ENCODE data around the gene AP2A2. TPM values are rescaled to one million over a fixed set of nuclear protein-coding genes. Genes with fewer than 3 reads are reported as not detected.
"Not testable (repeated sequence)": the region's sequence is repeated elsewhere in the genome, so short reads cannot be mapped to it uniquely, and the experiment has no call there.

The AP2A2 gene
- total RNA-seq, 1 donor from 2014 or later: 228 TPM

GRCh38 chr11:973237-973636 is 47.6 kb downstream of the AP2A2 start:
- Mint-ChIP-seq H3K4me3 (ENCODE audit: unreplicated experiment) (no peak overlapping the region), H3K27ac (ENCODE audit: unreplicated experiment) (peak overlapping the region; percentile 54), H3K4me1 (ENCODE audit: low read depth, unreplicated experiment) (peaks cover 38% of the 10 kb centered on the region), H3K9me3 (ENCODE audit: unreplicated experiment) (peaks cover 24% of the 10 kb centered on the region), H3K27me3 (ENCODE audit: unreplicated experiment) (peaks cover 17% of the 10 kb centered on the region), H3K36me3 (ENCODE audit: unreplicated experiment) (no peaks in the 10 kb centered on the region)
- no peak for DNase-seq
- TF ChIP-seq, protein P1, sequence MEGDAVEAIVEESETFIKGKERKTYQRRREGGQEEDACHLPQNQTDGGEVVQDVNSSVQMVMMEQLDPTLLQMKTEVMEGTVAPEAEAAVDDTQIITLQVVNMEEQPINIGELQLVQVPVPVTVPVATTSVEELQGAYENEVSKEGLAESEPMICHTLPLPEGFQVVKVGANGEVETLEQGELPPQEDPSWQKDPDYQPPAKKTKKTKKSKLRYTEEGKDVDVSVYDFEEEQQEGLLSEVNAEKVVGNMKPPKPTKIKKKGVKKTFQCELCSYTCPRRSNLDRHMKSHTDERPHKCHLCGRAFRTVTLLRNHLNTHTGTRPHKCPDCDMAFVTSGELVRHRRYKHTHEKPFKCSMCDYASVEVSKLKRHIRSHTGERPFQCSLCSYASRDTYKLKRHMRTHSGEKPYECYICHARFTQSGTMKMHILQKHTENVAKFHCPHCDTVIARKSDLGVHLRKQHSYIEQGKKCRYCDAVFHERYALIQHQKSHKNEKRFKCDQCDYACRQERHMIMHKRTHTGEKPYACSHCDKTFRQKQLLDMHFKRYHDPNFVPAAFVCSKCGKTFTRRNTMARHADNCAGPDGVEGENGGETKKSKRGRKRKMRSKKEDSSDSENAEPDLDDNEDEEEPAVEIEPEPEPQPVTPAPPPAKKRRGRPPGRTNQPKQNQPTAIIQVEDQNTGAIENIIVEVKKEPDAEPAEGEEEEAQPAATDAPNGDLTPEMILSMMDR (IDR thresholded peaks at IDR 0.05; ENCODE audit: partially characterized antibody, unreplicated experiment): no peak

GRCh38 chr11:975376-975775 is 49.7 kb downstream of the AP2A2 start:
- Mint-ChIP-seq H3K4me1 (ENCODE audit: low read depth, unreplicated experiment) (peaks cover 36% of the 10 kb centered on the region), H3K27me3 (ENCODE audit: unreplicated experiment) (peaks cover 22% of the 10 kb centered on the region), H3K9me3 (ENCODE audit: unreplicated experiment) (peaks cover 24% of the 10 kb centered on the region)
- H3K27ac Mint-ChIP-seq (ENCODE audit: unreplicated experiment); H3K4me3 Mint-ChIP-seq (ENCODE audit: unreplicated experiment); H3K36me3 Mint-ChIP-seq (ENCODE audit: unreplicated experiment); DNase-seq: not testable (repeated sequence)

GRCh38 chr11:975827-976226 is 50.2 kb downstream of the AP2A2 start:
- peak overlapping the region; percentile 64 for H3K27ac Mint-ChIP-seq (ENCODE audit: unreplicated experiment)
- H3K4me1 Mint-ChIP-seq (ENCODE audit: low read depth, unreplicated experiment): peaks cover 36% of the 10 kb centered on the region
- H3K36me3 Mint-ChIP-seq (ENCODE audit: unreplicated experiment): no peaks in the 10 kb centered on the region
- H3K9me3 Mint-ChIP-seq (ENCODE audit: unreplicated experiment): peaks cover 24% of the 10 kb centered on the region
- TF ChIP-seq, protein P1 (IDR thresholded peaks at IDR 0.05; ENCODE audit: partially characterized antibody, unreplicated experiment): no peak
- peaks cover 21% of the 10 kb centered on the region for H3K27me3 Mint-ChIP-seq (ENCODE audit: unreplicated experiment)
- no peak for DNase-seq
- H3K4me3 Mint-ChIP-seq (ENCODE audit: unreplicated experiment): no peak overlapping the region

GRCh38 chr11:976431-977160 is 50.9 kb downstream of the AP2A2 start:
- peak overlapping the region; percentile 22 for H3K27ac Mint-ChIP-seq (ENCODE audit: unreplicated experiment)
- peaks cover 21% of the 10 kb centered on the region for H3K27me3 Mint-ChIP-seq (ENCODE audit: unreplicated experiment)
- peaks cover 21% of the 10 kb centered on the region for H3K9me3 Mint-ChIP-seq (ENCODE audit: unreplicated experiment)
- H3K4me3 Mint-ChIP-seq (ENCODE audit: unreplicated experiment): no peak overlapping the region
- TF ChIP-seq, protein P1 (IDR thresholded peaks at IDR 0.05; ENCODE audit: partially characterized antibody, unreplicated experiment): no peak
- no peaks in the 10 kb centered on the region for H3K36me3 Mint-ChIP-seq (ENCODE audit: unreplicated experiment)
- H3K4me1 Mint-ChIP-seq (ENCODE audit: low read depth, unreplicated experiment): peaks cover 34% of the 10 kb centered on the region
- no peak for DNase-seq

DNA sequence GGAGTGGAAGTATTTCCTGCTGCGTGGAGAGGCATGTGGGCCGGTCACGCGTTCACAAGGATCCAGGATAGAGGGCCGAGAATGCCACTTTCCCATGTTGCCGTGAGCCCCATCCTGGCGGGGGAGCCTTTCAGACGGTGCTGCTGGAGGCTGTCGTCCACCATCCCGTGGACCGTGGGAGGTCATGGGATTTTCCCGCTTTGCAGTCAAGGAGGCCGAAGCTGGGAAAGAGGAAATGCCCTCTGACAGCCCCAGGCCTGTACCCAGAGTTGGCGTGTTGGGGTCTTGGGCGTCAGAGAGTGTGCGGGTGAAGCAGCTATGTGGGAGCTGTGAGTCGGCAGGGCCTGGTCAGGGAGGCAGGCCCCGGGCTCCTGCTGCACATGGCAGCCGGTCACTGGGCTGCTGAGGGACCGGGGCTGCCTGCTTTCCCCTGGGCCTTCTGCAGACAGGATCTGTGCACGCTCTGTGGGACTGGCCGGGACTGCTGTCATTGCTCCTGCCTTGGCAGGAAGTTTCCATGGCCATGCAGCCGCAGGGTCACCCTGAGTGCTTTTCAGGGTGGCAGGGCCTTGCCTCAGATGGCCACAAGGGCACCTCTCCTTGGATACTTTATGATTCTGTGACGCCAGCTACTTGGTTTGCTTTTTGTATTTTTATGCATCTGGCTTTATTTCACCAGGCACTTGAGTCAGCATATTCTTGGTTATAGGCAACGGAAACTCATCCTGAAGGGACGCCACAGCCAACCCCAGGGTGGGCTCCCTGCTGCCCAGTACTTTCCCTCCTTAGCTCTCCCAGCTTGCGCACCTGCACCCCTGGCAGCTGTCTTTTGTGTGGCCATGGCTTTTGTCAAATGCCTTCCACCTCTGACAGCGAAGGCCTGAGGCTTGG is 52.4 kb downstream of the AP2A2 start:
- DNase-seq: no peak
- H3K27me3 Mint-ChIP-seq (ENCODE audit: unreplicated experiment): peaks cover 20% of the 10 kb centered on the region
- TF ChIP-seq, protein P1 (IDR thresholded peaks at IDR 0.05; ENCODE audit: partially characterized antibody, unreplicated experiment): no peak
- H3K9me3 Mint-ChIP-seq (ENCODE audit: unreplicated experiment): peaks cover 17% of the 10 kb centered on the region
- peak overlapping the region; percentile 33 for H3K27ac Mint-ChIP-seq (ENCODE audit: unreplicated experiment)
- no peaks in the 10 kb centered on the region for H3K36me3 Mint-ChIP-seq (ENCODE audit: unreplicated experiment)
- no peak overlapping the region for H3K4me3 Mint-ChIP-seq (ENCODE audit: unreplicated experiment)
- H3K4me1 Mint-ChIP-seq (ENCODE audit: low read depth, unreplicated experiment): peaks cover 30% of the 10 kb centered on the region

All from glutamatergic neuron (in vitro differentiated cells).